GM18520 (cell line): ENCODE data around the gene UPK1B.
"Not testable (repeated sequence)": the region's sequence is repeated elsewhere in the genome, so short reads cannot be mapped to it uniquely, and the experiment has no call there.

Experiments
- ATAC-seq: cut with Tn5 transposase; IDR thresholded peaks from one replicate; pipeline ENCODE4 v1.9.1; 2021; ENCODE audit not compliant: unreplicated experiment

The UPK1B gene

GRCh38 chr3:119221779-119222320 is 48.5 kb downstream of the UPK1B start:
- no peak for ATAC-seq

GRCh38 chr3:119222391-119222790 is 49.0 kb downstream of the UPK1B start:
- no peak for ATAC-seq

GRCh38 chr3:119223511-119223910 is 50.1 kb downstream of the UPK1B start:
- no peak for ATAC-seq

GRCh38 chr3:119225121-119225520 is 51.7 kb downstream of the UPK1B start:
- no peak for ATAC-seq

GRCh38 chr3:119227070-119227850 is 53.9 kb downstream of the UPK1B start:
- no peak for ATAC-seq

- ATAC-seq, result no peak
Observed at GRCh38 chr3:119228373-119229145, 55.2 kb downstream of the UPK1B start.

GRCh38 chr3:119229190-119229589 is 55.8 kb downstream of the UPK1B start:
- no peak for ATAC-seq

GRCh38 chr3:119230071-119230470 is 56.7 kb downstream of the UPK1B start:
- ATAC-seq, result no peak

- no peak for ATAC-seq
Observed at GRCh38 chr3:119230745-119231144, 57.3 kb downstream of the UPK1B start.

GRCh38 chr3:119234610-119235009 is 61.2 kb downstream of the UPK1B start:
- no peak for ATAC-seq

- no peak for ATAC-seq
Observed at GRCh38 chr3:119235151-119235550, 61.8 kb downstream of the UPK1B start.

- no peak for ATAC-seq
Observed at GRCh38 chr3:119236756-119237155, 63.4 kb downstream of the UPK1B start.

GRCh38 chr3:119237299-119237698 is 63.9 kb downstream of the UPK1B start:
- no peak for ATAC-seq

- no peak for ATAC-seq
Observed at GRCh38 chr3:119238363-119238762, 65.0 kb downstream of the UPK1B start.

- ATAC-seq, result no peak
Observed at GRCh38 chr3:119239206-119239820, 65.9 kb downstream of the UPK1B start.

- no peak for ATAC-seq
Observed at GRCh38 chr3:119240101-119240590, 66.7 kb downstream of the UPK1B start.

GRCh38 chr3:119240591-119241434 is 67.4 kb downstream of the UPK1B start, which contains the start of gene B4GALT4:
B4GALT4 (minus strand) TSS chr3:119240878; CDS start chr3:119230099, 10,779 bp downstream.
- peak; percentile 80 for ATAC-seq

- ATAC-seq, result not testable (repeated sequence)
Observed at GRCh38 chr3:119242387-119243057, 69.1 kb downstream of the UPK1B start.

GRCh38 chr3:119243058-119243529 is 69.7 kb downstream of the UPK1B start:
- ATAC-seq, result not testable (repeated sequence)

GRCh38 chr3:119243712-119244111 is 70.3 kb downstream of the UPK1B start:
- no peak for ATAC-seq
